ENCODE data around the gene RPL31. TPM values are rescaled to one million over a fixed set of nuclear protein-coding genes. Genes with fewer than 3 reads are reported as not detected.

Gene RPL31
- polyA plus RNA-seq, 1 of the 3 experiments (the other 2 are of a cell fraction): 4,488 TPM

GRCh38 chr2:101025561-101025960, 23.5 kb downstream of the RPL31 start:
- Histone ChIP-seq H2AFZ (ENCODE audit: low read depth) (no peak overlapping the region), H3K27me3 (ENCODE audit: insufficient read depth) (no peaks in the 10 kb centered on the region), H3K9ac (no peak overlapping the region), H3K9me2 (no peaks in the 10 kb centered on the region), H3K27ac (ENCODE audit: low read depth in 2 of 2, low read length in 1 of 2) (no peak overlapping the region), H3K36me3 (replicated peaks in 1 of 2; ENCODE audit: control insufficient read depth in 1 of 2, insufficient read depth in 2 of 2, low read length in 1 of 2) (peaks cover 1 to 13% of the 10 kb centered on the region in 2 experiments), H3F3A (replicated peaks; ENCODE audit: insufficient read depth) (no peaks in the 10 kb centered on the region), H3K9me3 (no peaks in the 10 kb centered on the region), H3K4me2 (no peak overlapping the region), H3K79me2 (ENCODE audit: insufficient read depth) (no peaks in the 10 kb centered on the region), H4K20me1 (ENCODE audit: insufficient read depth) (no peaks in the 10 kb centered on the region), H3K4me3 (ENCODE audit: low read depth in 2 of 2, low read length in 1 of 2) (no peak overlapping the region), H3K4me1 (ENCODE audit: control insufficient read depth in 1 of 2, insufficient read depth in 2 of 2, low read depth in 1 of 2, low read length in 1 of 2) (no peaks in the 10 kb centered on the region; a peak in 1 of 4 replicates)
- no peak for DNase-seq
- ChIA-PET POLR2A (no interaction called here), CTCF (interaction anchor here (0.8 to 3.9 kb wide), 8 partner anchors 10 to 180 kb away, joined by 3 to 11 read pairs (median 4); no protein-coding TSS in a partner anchor)
- 98% methylated on average over 6 of the region's 6 CpGs for WGBS (ENCODE audit: low lambda C conversion rate)
- TF ChIP-seq MEF2A (IDR thresholded peaks at IDR 0.05; ENCODE audit: borderline replicate concordance, low read depth) (no peak), IRF3 (IDR thresholded peaks at IDR 0.05; ENCODE audit: low read depth, low read length) (no peak), PBX3 (IDR thresholded peaks at IDR 0.05) (no peak), RXRA (IDR thresholded peaks at IDR 0.05; ENCODE audit: borderline replicate concordance, low read depth) (no peak), NFIC (IDR thresholded peaks at IDR 0.05; ENCODE audit: borderline replicate concordance) (no peak), CTCF (IDR thresholded peaks at IDR 0.05) (no peak), FOSL2 (IDR thresholded peaks at IDR 0.05; ENCODE audit: borderline replicate concordance, low read depth) (no peak), TCF12 (IDR thresholded peaks at IDR 0.05) (no peak), GABPA (IDR thresholded peaks at IDR 0.05; ENCODE audit: low read depth) (no peak), RCOR1 (IDR thresholded peaks at IDR 0.05; ENCODE audit: low read length) (no peak), MXI1 (IDR thresholded peaks at IDR 0.05; ENCODE audit: low read depth, low read length) (no peak), NRF1 (IDR thresholded peaks at IDR 0.05; ENCODE audit: low read depth, low read length) (no peak), GATA2 (CRISPR knock-in tag; IDR thresholded peaks at IDR 0.05) (no peak)

GRCh38 chr2:101026253-101026701, 24.2 kb downstream of the RPL31 start:
- no peak overlapping the region for H3K4me2 ChIP-seq
- POLR2A ChIA-PET: interaction anchor here (1.3 kb wide), 1 partner anchor 24 kb away, joined by 3 read pairs; the partner anchor contains the start of gene RPL31
- no peak overlapping the region for H3K4me3 ChIP-seq (ENCODE audit: low read depth in 2 of 2, low read length in 1 of 2)
- TF ChIP-seq RAD21 (IDR thresholded peaks at IDR 0.05; ENCODE audit: low read length) (no peak), MXI1 (IDR thresholded peaks at IDR 0.05; ENCODE audit: low read depth, low read length) (no peak), FOXJ3 (CRISPR knock-in tag; IDR thresholded peaks at IDR 0.05) (no peak), CHD2 (IDR thresholded peaks at IDR 0.05; ENCODE audit: low read length, partially characterized antibody) (no peak), JUND (IDR thresholded peaks at IDR 0.05) (no peak), PBX3 (IDR thresholded peaks at IDR 0.05) (no peak), TEAD4 (IDR thresholded peaks at IDR 0.05; ENCODE audit: borderline replicate concordance, insufficient read depth) (no peak), CTCF (IDR thresholded peaks at IDR 0.05) (no peak)
- H3K9me2 ChIP-seq: no peaks in the 10 kb centered on the region
- no peaks in the 10 kb centered on the region for H3K9me3 ChIP-seq
- DNase-seq: no peak
- H3K4me1 ChIP-seq (ENCODE audit: control insufficient read depth in 1 of 2, insufficient read depth in 2 of 2, low read depth in 1 of 2, low read length in 1 of 2): no peaks in the 10 kb centered on the region; a peak in 1 of 4 replicates
- CTCF ChIA-PET: interaction anchor here (1.1 to 3.9 kb wide), 7 partner anchors 10 to 179 kb away, joined by 4 to 17 read pairs (median 11); no protein-coding TSS in a partner anchor
- H3K79me2 ChIP-seq (ENCODE audit: insufficient read depth): no peaks in the 10 kb centered on the region
- no peak overlapping the region for H3K27ac ChIP-seq (ENCODE audit: low read depth in 2 of 2, low read length in 1 of 2)
- H3F3A ChIP-seq (replicated peaks; ENCODE audit: insufficient read depth): no peaks in the 10 kb centered on the region
- H2AFZ ChIP-seq (ENCODE audit: low read depth): no peak overlapping the region
- H3K9ac ChIP-seq: no peak overlapping the region
- H3K27me3 ChIP-seq (ENCODE audit: insufficient read depth): no peaks in the 10 kb centered on the region
- peaks cover 0 to 5% of the 10 kb centered on the region in 2 experiments for H3K36me3 ChIP-seq (replicated peaks in 1 of 2; ENCODE audit: control insufficient read depth in 1 of 2, insufficient read depth in 2 of 2, low read length in 1 of 2)
- WGBS (ENCODE audit: low lambda C conversion rate): 92% methylated on average over 7 of the region's 9 CpGs
- H4K20me1 ChIP-seq (ENCODE audit: insufficient read depth): no peaks in the 10 kb centered on the region

All from SK-N-SH (cell line).